HepG2 (cell line): ENCODE results near the gene YIPF1. TPM values are rescaled to one million over a fixed set of nuclear protein-coding genes. Genes with fewer than 3 reads are reported as not detected.

Experiments
- ATAC-seq: fragments of 200-7000 bp; cut with Tn5 transposase; 3 replicates; pipeline ENCODE4 v1.9.1; 2020; ENCODE audit warnings: mild to moderate bottlenecking, moderate library complexity
- BruUV-seq: library from RNA; stranded (reverse); fragments of 400-500 nt; replicated peaks from 2 replicates; lab custom pipeline; 2021; lab: Mats Ljungman, UMichigan
- CTCF ChIA-PET: fragments of 300-600 bp; formaldehyde crosslinking; extraction: SDS; loops from one replicate; lab custom pipeline; 2021; ENCODE audit warnings: low total read pairs, inconsistent platforms, low intra/inter-chr PET ratio; lab: Yijun Ruan, JAX
- POLR2A ChIA-PET: fragments of 350-600 bp; sonication (Branson Sonifier 250); formaldehyde crosslinking; loops from one replicate; lab custom pipeline; 2020; ENCODE audit warnings: antibody characterized with exemption, inconsistent platforms; lab: Yijun Ruan, JAX
- DNase-seq: peaks from one replicate; pipeline ENCODE4 v3.0.0-alpha.2; 2015; ENCODE audit warnings: low spot score
- FAIRE-seq: peaks from 3 replicates; lab custom pipeline; 2011; peaks lifted over from hg19 to GRCh38; lab: Jason Lieb, UNC
- H2AFZ ChIP-seq: one replicate; pipeline ENCODE4 v1.6.1; 2011; ENCODE audit warnings: low read length, inconsistent platforms
- H3K27ac ChIP-seq: fragments of 300-600 bp; 3 replicates; pipeline ENCODE4 v1.8.0; 2011; ENCODE audit warnings: mixed run types, mild to moderate bottlenecking, mixed read lengths, low read length, inconsistent platforms; ENCODE audit not compliant: insufficient read depth; ENCODE audit errors: extremely low read length
- H3K27me3 ChIP-seq, 2 experiments: fragments of 200-600 bp in 1 of 2; 2 replicates in 1 of 2; 3 replicates in 1 of 2; pipeline versions ENCODE4 v1.6.0 to v1.8.0; 2011; ENCODE audit warnings: low read length in 2 of 2, mild to moderate bottlenecking in 2 of 2, moderate library complexity in 2 of 2, inconsistent platforms in 1 of 2; ENCODE audit not compliant: insufficient read depth in 2 of 2, control insufficient read depth in 1 of 2
- H3K36me3 ChIP-seq, 2 experiments: fragments of 200-600 bp in 1 of 2; replicated peaks in 1 of 2; 2 replicates in 1 of 2; 3 replicates in 1 of 2; pipeline versions ENCODE4 v1.5.1 to v1.8.0; 2011; ENCODE audit warnings: low read length in 2 of 2, inconsistent platforms in 1 of 2; ENCODE audit not compliant: insufficient read depth in 2 of 2, control insufficient read depth in 1 of 2
- H3K4me1 ChIP-seq: 2 replicates; pipeline ENCODE4 v1.5.1; 2012; ENCODE audit warnings: low read length, inconsistent platforms; ENCODE audit not compliant: insufficient read depth
- H3K4me2 ChIP-seq: 2 replicates; pipeline ENCODE4 v1.6.0; 2011; ENCODE audit warnings: low read depth, low read length, inconsistent platforms
- H3K4me3 ChIP-seq, 3 experiments: fragments of 200-600 bp in 1 of 3; sonication (generic), shearing (Covaris generic) in 1 of 3; replicated peaks in 1 of 3; 2 replicates each; pipeline ENCODE4 v1.5.1; 2011 to 2016; ENCODE audit warnings: low read length in 3 of 3, inconsistent platforms in 2 of 3, low read depth in 2 of 3, mild to moderate bottlenecking in 2 of 3, control low read depth in 1 of 3, mixed read lengths in 1 of 3; ENCODE audit not compliant: insufficient read depth in 1 of 3
- H3K79me2 ChIP-seq: one replicate; pipeline ENCODE4 v1.6.1; 2011; ENCODE audit warnings: low read length, inconsistent platforms; ENCODE audit not compliant: insufficient read depth
- H3K9ac ChIP-seq: 2 replicates; pipeline ENCODE4 v1.6.0; 2011; ENCODE audit warnings: mild to moderate bottlenecking, low read depth, low read length, inconsistent platforms; ENCODE audit not compliant: insufficient read depth
- H3K9me3 ChIP-seq: 2 replicates; pipeline ENCODE4 v1.5.1; 2012; ENCODE audit warnings: mild to moderate bottlenecking, low read length
- H4K20me1 ChIP-seq: 2 replicates; pipeline ENCODE4 v1.6.0; 2011; ENCODE audit warnings: inconsistent platforms, mild to moderate bottlenecking, low read length, moderate library complexity; ENCODE audit not compliant: insufficient read depth
- AHR ChIP-seq: IDR thresholded peaks from 2 replicates; pipeline ENCODE4 v1.6.1; 2018; ENCODE audit warnings: missing genetic modification reagents, missing compliant biosample characterization
- GATAD1 ChIP-seq: IDR thresholded peaks from 2 replicates; pipeline ENCODE4 v1.6.1; 2016; ENCODE audit warnings: missing genetic modification reagents, missing compliant biosample characterization
- HDAC6 ChIP-seq: fragments of 200-600 bp; sonication (generic); IDR thresholded peaks from 2 replicates; pipeline ENCODE4 v1.7.0; 2017; ENCODE audit warnings: mild to moderate bottlenecking, antibody characterized with exemption, low read length, low read depth
- RNF2 ChIP-seq: fragments of 450-650 bp; conservative IDR thresholded peaks from 2 replicates; pipeline ENCODE4 v1.6.1; 2016; ENCODE audit warnings: low read depth
- ZHX2 ChIP-seq, 2 experiments: sonication (generic) in 1 of 2; formaldehyde crosslinking in 1 of 2; IDR thresholded peaks; 2 replicates each; pipeline versions ENCODE4 v1.6.1 to v1.9.0; 2014 to 2022; ENCODE audit warnings: antibody characterized with exemption in 1 of 2, borderline replicate concordance in 1 of 2, inconsistent platforms in 1 of 2, low read depth in 1 of 2, missing genetic modification reagents in 1 of 2
- ZNF124 ChIP-seq: sonication (generic); formaldehyde crosslinking; IDR thresholded peaks from 2 replicates; pipeline ENCODE4 v1.4.0; 2020; ENCODE audit warnings: missing genetic modification reagents
- ZNF329 ChIP-seq: sonication (generic); formaldehyde crosslinking; IDR thresholded peaks from 2 replicates; pipeline ENCODE4 v1.9.0; 2021; ENCODE audit warnings: low read depth, mild to moderate bottlenecking, missing genetic modification reagents
- ZNF713 ChIP-seq: sonication (generic); formaldehyde crosslinking; IDR thresholded peaks from 2 replicates; pipeline ENCODE4 v1.4.0; 2020; ENCODE audit warnings: mild to moderate bottlenecking, missing genetic modification reagents
- WGBS: methylation state at CpG from one replicate; pipeline ENCODE4 v1.1.6; 2017; ENCODE audit warnings: low lambda C conversion rate; 5-methylcytosine and 5-hydroxymethylcytosine counted together
- in situ Hi-C: cut with HindIII; loops from 2 replicates; pipeline ENCODE4 v1.10.0; 2017; ENCODE audit warnings: low pct_unique_long_range_greater_than_20kb; ENCODE audit not compliant: extremely low pct_ligation_motif_present
- intact Hi-C: fragments of 100-400 bp; cut with micrococcal nuclease; formaldehyde crosslinking; loops from one replicate; pipeline ENCODE4 v1.10.0; 2022; ENCODE audit not compliant: unreplicated experiment
- polyA plus RNA-seq, 8 experiments: library from polyadenylated mRNA; depleted of rRNA in 3 of 8; stranded (reverse) in 7 of 8; unstranded in 1 of 8; fragments of >200 nt; fragmentation: Illumina TruSeq in 4 of 8; extraction: Trizol in 4 of 8; gene quantifications; 2 replicates each; pipeline versions ENCODE4 v1.2.1 to v1.2.3, GENCODE V29; 2011 to 2016; ENCODE audit warnings: low read depth in 4 of 8, missing spikeins in 1 of 8, mixed read lengths in 1 of 8; ENCODE audit not compliant: insufficient read depth in 1 of 8
- total RNA-seq, 5 experiments: library from RNA; depleted of rRNA; stranded (reverse); fragments of >200 nt; fragmentation: Illumina TruSeq; extraction: Trizol; gene quantifications; 2 replicates each; pipeline ENCODE4 v1.2.3, GENCODE V29; 2016; ENCODE audit warnings: low read depth in 1 of 5

The YIPF1 gene
- total and polyA plus RNA-seq, 2 of the 13 experiments (the other 11 are each of a cell fraction or from before 2014, with no cell fraction given), result 21.1 to 31.9 TPM

DNA sequence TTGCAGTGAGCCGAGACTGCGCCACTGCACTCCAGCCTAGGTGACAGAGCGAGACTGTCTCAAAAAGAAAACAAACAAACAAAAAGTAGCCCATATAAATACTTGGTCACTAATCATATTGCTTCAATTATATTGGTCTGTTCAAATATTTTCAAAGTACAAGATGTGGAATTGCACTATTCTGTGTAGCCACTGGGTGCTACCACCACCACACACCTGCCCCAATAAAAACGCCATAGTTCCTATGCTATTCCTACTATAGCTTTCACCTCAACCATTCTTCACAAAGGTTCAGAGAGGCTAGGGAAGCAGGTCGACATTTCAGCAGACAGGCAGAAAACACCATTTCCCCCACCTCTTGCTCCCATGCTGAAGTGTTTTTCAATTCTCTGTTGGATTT is 68.2 kb downstream of the YIPF1 start:
- intact Hi-C loops, result no loop called here
- Histone ChIP-seq H3K4me2 (no peak overlapping the region), H3K4me3 (no peak overlapping the region), H3K27ac (no peak overlapping the region), H4K20me1 (no peaks in the 10 kb centered on the region), H3K9ac (no peak overlapping the region)
- 97% methylated on average over 5 of the region's 5 CpGs for WGBS
- DNase-seq, result no peak
- in situ Hi-C loops, result no loop called here
- TF ChIP-seq HDAC6, result no peak
- no peak for TF ChIP-seq ZNF124 (CRISPR knock-in tag)
- no peak for TF ChIP-seq ZNF713 (CRISPR knock-in tag)
- TF ChIP-seq, all 625 proteins: peak for 0
- Histone ChIP-seq H2AFZ (no peak overlapping the region), H3K27me3 (no peaks in the 10 kb centered on the region), H3K9me3 (no peaks in the 10 kb centered on the region), H3K79me2 (no peaks in the 10 kb centered on the region), H3K4me1 (no peaks in the 10 kb centered on the region), H3K36me3 (peaks cover 11 to 59% of the 10 kb centered on the region in 2 experiments)
- ChIA-PET CTCF (no interaction called here), POLR2A (no interaction called here)
- peak; percentile 38; the same call in 1 of the 3 replicates for ATAC-seq
- no TSS peak for BruUV-seq
- FAIRE-seq, result no peak

GRCh38 chr1:53819387-53819786 is 70.2 kb downstream of the YIPF1 start:
- CTCF ChIA-PET, result no interaction called here
- peaks cover 4 to 46% of the 10 kb centered on the region in 2 experiments for H3K36me3 ChIP-seq
- TF ChIP-seq RNF2 (no peak), GATAD1 (no peak), ZNF329 (CRISPR knock-in tag) (no peak), AHR (CRISPR knock-in tag) (no peak), ZHX2 (IDR thresholded peaks at IDR 0.05; ENCODE audit: low read depth) (no peak), ZHX2 (CRISPR knock-in tag; IDR thresholded peaks at IDR 0.05; ENCODE audit: borderline replicate concordance) (no peak)

More at GRCh38 chr1:53819387-53819786, 70.2 kb downstream of the YIPF1 start:
- Histone ChIP-seq H3K4me1 (no peaks in the 10 kb centered on the region), H3K79me2 (peaks cover 4% of the 10 kb centered on the region), H3K27me3 (no peaks in the 10 kb centered on the region), H4K20me1 (no peaks in the 10 kb centered on the region), H3K4me2 (no peak overlapping the region), H3K9ac (no peak overlapping the region), H2AFZ (no peak overlapping the region), H3K4me3 (no peak overlapping the region), H3K27ac (no peak overlapping the region), H3K9me3 (no peaks in the 10 kb centered on the region)
- POLR2A ChIA-PET, result no interaction called here
- intact Hi-C loops, result no loop called here
- DNase-seq (no peak), ATAC-seq (no peak), FAIRE-seq (no peak)
- no TSS peak for BruUV-seq
- in situ Hi-C loops, result no loop called here
